GM19240 (cell line): ENCODE results near the gene AMDHD2.
"Not testable (repeated sequence)": the region's sequence is repeated elsewhere in the genome, so short reads cannot be mapped to it uniquely, and the experiment has no call there.

Experiments
- DNase-seq: peaks from one replicate; pipeline ENCODE4 v3.0.0; 2011; ENCODE audit warnings: low spot score; ENCODE audit not compliant: insufficient read length

AMDHD2 gene

GRCh38 chr16:2520097-2520783 is at the start of gene AMDHD2:
TSS of gene AMDHD2 (plus strand) at chr16:2520371. CDS start at chr16:2520459, 88 bp downstream.
- peak; percentile 95 for DNase-seq

DNA sequence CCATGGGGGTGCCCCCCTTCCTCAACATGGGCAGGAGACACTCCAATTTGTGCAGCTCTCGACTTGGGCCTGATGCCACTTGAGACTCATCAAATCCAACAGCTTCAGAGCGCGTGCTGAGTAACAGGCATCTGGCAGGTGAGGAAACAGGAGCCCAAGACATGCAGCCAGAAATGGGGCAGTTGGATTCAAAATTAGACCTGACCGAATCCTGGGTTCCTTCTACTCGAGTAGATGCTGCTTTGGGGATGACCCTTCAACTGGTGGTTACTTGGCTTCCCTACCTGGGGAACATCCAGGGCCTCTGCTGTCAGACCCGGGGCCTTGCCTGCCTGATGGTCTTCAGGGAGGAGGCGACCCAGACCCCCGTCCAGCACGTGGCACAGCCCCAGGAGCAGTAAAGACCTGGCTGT is 49.6 kb upstream of the AMDHD2 start:
- no peak for DNase-seq

GRCh38 chr16:2471016-2471652 is 49.0 kb upstream of the AMDHD2 start, which contains the start of gene NTN3:
TSS of gene NTN3 (plus strand) at chr16:2471297. CDS start at chr16:2471702, 405 bp downstream.
- no peak for DNase-seq

DNA sequence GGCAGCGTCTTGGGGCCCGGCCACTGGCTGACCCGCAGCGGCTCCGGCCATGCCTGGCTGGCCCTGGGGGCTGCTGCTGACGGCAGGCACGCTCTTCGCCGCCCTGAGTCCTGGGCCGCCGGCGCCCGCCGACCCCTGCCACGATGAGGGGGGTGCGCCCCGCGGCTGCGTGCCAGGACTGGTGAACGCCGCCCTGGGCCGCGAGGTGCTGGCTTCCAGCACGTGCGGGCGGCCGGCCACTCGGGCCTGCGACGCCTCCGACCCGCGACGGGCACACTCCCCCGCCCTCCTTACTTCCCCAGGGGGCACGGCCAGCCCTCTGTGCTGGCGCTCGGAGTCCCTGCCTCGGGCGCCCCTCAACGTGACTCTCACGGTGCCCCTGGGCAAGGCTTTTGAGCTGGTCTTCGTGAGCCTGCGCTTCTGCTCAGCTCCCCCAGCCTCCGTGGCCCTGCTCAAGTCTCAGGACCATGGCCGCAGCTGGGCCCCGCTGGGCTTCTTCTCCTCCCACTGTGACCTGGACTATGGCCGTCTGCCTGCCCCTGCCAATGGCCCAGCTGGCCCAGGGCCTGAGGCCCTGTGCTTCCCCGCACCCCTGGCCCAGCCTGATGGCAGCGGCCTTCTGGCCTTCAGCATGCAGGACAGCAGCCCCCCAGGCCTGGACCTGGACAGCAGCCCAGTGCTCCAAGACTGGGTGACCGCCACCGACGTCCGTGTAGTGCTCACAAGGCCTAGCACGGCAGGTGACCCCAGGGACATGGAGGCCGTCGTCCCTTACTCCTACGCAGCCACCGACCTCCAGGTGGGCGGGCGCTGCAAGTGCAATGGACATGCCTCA is 48.3 kb upstream of the AMDHD2 start:
- DNase-seq, result no peak

- DNase-seq, result no peak
Measured at GRCh38 chr16:2472488-2472864, 47.7 kb upstream of the AMDHD2 start.

GRCh38 chr16:2472885-2473445 is 47.2 kb upstream of the AMDHD2 start:
- DNase-seq, result no peak

DNA sequence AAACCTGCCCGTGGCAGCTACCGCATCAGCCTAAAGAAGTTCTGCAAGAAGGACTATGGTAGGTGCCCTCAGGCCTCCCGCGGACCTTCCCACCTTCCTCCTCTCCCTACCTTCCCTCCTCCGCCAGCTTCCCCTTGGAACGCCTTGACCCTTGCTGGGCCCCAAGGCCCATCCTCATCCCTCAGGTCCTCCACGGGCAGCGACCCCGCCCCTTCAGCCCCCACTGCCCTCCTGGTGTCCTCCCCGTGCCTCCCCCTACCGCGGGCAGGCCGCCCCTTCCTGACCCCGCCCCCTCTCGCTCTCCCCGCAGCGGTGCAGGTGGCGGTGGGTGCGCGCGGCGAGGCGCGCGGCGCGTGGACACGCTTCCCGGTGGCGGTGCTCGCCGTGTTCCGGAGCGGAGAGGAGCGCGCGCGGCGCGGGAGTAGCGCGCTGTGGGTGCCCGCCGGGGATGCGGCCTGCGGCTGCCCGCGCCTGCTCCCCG is 46.7 kb upstream of the AMDHD2 start:
- DNase-seq, result no peak

GRCh38 chr16:2473999-2474876 is 45.9 kb upstream of the AMDHD2 start:
- DNase-seq, result no peak

GRCh38 chr16:2474877-2475412 is 45.2 kb upstream of the AMDHD2 start, which contains the start of gene TBC1D24:
TSS of gene TBC1D24 (plus strand) at chr16:2475127. CDS start at chr16:2496149, 21,022 bp downstream.
- peak; percentile 99 for DNase-seq

DNA sequence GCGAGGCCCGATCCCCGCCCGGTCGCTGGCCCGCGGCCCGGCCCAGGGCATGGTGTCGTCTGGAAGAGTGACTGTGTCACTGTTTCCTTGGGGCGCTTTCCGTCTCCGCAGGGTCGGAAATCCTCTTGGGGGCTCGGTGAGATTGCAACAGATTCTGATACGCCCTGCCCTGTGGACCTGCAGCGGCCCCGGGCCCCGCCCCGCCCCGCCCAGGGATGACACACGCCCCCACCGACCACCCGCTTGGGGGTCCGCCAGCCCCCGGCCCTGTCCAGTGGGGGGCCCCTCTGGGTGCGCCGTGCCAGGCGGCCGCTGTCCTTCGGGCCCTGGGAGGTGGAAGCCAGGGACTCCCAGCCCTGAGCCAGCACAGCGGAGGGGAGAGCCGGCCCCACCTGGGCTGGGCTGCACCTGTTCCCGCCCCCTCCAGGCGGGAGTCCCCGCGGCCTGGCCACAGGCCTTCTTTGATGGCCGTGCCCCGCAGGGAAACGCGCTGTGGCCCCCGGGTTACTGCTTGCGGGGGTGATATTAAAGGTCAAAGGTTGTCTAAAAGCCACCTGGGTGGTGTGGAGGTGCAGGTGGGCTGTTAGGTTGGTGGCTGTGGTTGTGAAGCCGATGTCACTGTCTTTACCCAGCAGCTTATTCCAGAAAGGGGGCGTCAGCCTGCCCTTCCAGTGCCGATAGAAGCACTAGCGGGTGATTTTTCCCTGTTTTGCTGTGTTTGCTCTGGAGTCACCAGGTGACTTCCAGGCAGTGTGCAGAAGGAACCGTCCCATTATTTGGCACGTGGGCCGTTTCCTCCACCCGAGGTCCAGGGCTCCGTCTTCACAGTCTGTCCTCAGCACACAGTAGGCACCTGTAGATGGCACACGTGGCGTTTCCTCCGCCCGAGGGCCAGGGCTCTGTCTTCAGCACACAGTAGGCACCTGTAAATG is 44.5 kb upstream of the AMDHD2 start:
- DNase-seq, result no peak

- DNase-seq, result no peak
Measured at GRCh38 chr16:2476345-2476720, 43.8 kb upstream of the AMDHD2 start.

DNA sequence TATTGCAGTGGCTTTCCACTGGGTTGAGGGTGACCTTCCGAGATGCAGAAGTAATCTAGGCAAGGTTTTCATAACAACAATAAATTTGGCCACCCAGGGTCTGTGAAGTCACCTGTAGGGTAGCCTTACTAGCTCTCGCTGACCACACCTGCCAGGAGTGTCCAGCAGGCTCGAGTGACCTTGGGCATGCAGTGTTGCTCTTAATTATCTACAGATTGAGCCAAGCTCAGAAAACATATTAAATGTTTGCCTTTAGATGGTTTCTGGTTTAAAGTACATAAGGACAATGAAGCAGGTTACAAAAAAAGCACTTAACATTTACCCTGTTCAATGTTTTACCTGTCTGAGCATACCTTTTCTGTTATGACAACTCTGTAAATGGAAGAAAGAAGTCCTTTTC is 43.4 kb upstream of the AMDHD2 start:
- DNase-seq, result no peak

GRCh38 chr16:2477327-2477726 is 42.8 kb upstream of the AMDHD2 start:
- no peak for DNase-seq

DNA sequence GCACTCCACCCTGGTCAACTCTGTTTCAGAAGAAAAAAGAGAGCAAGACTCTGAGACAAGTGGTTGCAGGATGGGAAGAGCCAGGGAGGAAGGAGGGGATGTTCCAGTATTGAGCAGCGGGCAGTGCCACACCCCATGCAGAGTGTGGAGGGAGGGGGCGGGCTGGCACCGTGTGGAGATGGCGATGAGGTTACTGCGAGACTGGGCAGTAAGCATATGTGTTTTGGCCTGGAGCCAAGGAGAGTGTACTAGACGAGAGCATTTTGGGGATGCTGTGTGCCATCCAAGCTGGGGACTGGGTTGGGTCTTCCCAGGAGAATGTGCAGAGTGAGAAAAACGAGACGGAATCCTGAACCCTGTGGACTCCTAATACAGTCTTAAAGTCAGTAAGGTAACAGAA is 41.9 kb upstream of the AMDHD2 start:
- DNase-seq, result no peak

DNA sequence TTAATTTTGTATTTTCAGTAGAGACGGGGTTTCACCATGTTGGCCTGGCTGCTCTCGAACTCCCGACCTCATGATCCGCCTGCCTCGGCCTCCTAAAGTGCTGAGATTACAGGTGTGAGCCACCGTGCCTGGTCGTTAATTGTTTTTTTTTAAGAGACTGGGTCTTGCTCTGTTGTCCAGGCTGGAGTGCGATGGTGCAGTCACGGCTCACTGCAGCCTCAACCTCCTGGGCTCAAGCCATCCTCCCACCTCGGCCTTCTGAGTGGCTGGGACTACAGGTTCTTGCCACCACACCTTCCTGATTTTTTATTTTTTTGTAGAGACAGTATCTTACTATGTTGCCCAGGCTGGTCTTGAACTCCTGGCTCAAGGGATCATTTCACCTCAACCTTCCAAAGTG is 40.2 kb upstream of the AMDHD2 start:
- DNase-seq, result not testable (repeated sequence)

DNA sequence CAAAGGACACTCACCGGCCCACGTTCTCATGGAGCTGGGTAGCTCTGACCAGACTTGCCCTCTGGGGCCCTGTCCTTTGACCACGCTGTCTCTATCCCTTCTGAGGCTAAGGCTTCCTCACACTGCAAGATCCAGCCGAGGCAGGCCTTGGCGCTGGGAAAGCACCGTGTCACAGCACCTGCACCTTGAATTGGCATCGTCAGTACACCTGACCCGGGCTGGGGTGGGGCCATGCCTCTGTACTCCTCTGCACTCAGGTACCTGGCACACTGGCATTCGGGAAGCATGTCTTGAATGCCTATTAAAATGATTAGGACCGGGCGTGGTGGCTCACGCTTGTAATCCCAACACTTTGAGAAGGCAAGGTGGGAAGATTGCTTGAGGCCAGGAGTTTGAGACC is 39.2 kb upstream of the AMDHD2 start:
- DNase-seq, result no peak

GRCh38 chr16:2481676-2482075 is 38.5 kb upstream of the AMDHD2 start:
- DNase-seq, result no peak

DNA sequence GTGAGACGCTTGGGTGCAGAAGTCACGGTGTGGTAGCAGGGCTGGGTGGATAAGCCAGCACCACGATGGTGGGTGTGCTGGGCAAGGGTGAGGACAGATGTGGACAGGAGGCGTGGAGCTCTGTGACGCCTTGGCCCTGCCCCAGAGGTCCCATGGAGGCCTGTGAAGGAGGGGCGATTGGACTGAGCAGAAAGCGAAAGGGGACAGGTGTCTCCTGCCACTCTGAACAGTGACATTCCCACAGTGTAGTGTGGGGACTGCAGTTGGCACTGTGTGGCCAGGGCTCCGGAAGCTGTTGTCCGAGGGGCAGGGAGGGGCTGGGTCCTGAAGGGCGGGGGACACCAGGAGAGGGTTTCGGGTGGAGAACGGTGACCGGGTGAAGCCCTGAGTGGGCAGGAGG is 37.9 kb upstream of the AMDHD2 start:
- DNase-seq, result no peak
